AG09319 (cell line): ENCODE data around the gene AP4B1.

Source experiments
- DNase-seq: peaks from one replicate; pipeline ENCODE4 v3.0.0-alpha.2; 2010; ENCODE audit warnings: low read depth; ENCODE audit errors: extremely low read depth
- CTCF ChIP-seq: IDR thresholded peaks from 2 replicates; pipeline ENCODE4 v1.5.1; 2011; ENCODE audit warnings: low read depth, mild to moderate bottlenecking, inconsistent platforms, low read length, moderate library complexity

Gene AP4B1

GRCh38 chr1:113929750-113930498 is 25.3 kb upstream of the AP4B1 start:
- DNase-seq: no peak
- TF ChIP-seq CTCF: peak; percentile 4

- no peak for TF ChIP-seq CTCF
- DNase-seq: peak; percentile 58
These were observed 24.5 kb upstream of the AP4B1 start, which contains the start of gene HIPK1 for GRCh38 chr1:113928941-113929749. Gene HIPK1, plus strand, starts transcription at chr1:113929324.

GRCh38 chr1:113928187-113928930 is 23.8 kb upstream of the AP4B1 start:
- no peak for TF ChIP-seq CTCF
- no peak for DNase-seq

- no peak for DNase-seq
- TF ChIP-seq CTCF: no peak
These were observed 19.9 kb upstream of the AP4B1 start for GRCh38 chr1:113924473-113924872.

GRCh38 chr1:113922957-113923356 is 18.4 kb upstream of the AP4B1 start:
- TF ChIP-seq CTCF: no peak
- DNase-seq: no peak

GRCh38 chr1:113918243-113918642 is 13.6 kb upstream of the AP4B1 start:
- no peak for DNase-seq
- no peak for TF ChIP-seq CTCF
